CD8-positive, alpha-beta memory T cell (primary cell): ENCODE results near the gene MT1F. TPM values are rescaled to one million over a fixed set of nuclear protein-coding genes. Genes with fewer than 3 reads are reported as not detected.
"Not testable (repeated sequence)": the region's sequence is repeated elsewhere in the genome, so short reads cannot be mapped to it uniquely, and the experiment has no call there.

ENCODE experiments used
- CTCF ChIA-PET: fragments of 350-600 bp; sonication (Branson Sonifier 250); formaldehyde crosslinking; loops from one replicate; lab custom pipeline; 2021; ENCODE audit warnings: antibody characterized with exemption; lab: Charles Lee
- POLR2A ChIA-PET: fragments of 350-600 bp; sonication (Branson Sonifier 250); formaldehyde crosslinking; loops from one replicate; lab custom pipeline; 2021; ENCODE audit warnings: antibody characterized with exemption; lab: Charles Lee
- DNase-seq, 5 donors: peaks; one replicate each; pipeline versions ENCODE4 v3.0.0 to v3.0.0-alpha.2; 2020 to 2022; ENCODE audit warnings: mixed read lengths in 1 of 5
- H3K27ac ChIP-seq: one replicate; pipeline ENCODE4 v1.7.0; 2013; ENCODE audit warnings: low read depth, mild to moderate bottlenecking, low read length, moderate library complexity
- H3K27me3 ChIP-seq: 2 replicates; pipeline ENCODE4 v1.7.0; 2013; ENCODE audit warnings: low read length, mild to moderate bottlenecking; ENCODE audit not compliant: insufficient read depth, poor library complexity, severe bottlenecking
- H3K36me3 ChIP-seq: 2 replicates; pipeline ENCODE4 v1.7.0; 2013; ENCODE audit warnings: mild to moderate bottlenecking, low read length, moderate library complexity; ENCODE audit not compliant: insufficient read depth
- H3K4me1 ChIP-seq: 2 replicates; pipeline ENCODE4 v1.7.0; 2013; ENCODE audit warnings: mild to moderate bottlenecking, low read length, moderate library complexity; ENCODE audit not compliant: insufficient read depth
- H3K4me3 ChIP-seq: 2 replicates; pipeline ENCODE4 v1.7.0; 2013; ENCODE audit warnings: mild to moderate bottlenecking, low read length
- H3K9me3 ChIP-seq: 2 replicates; pipeline ENCODE4 v1.7.0; 2013; ENCODE audit warnings: mild to moderate bottlenecking, low read length
- H3K27ac Mint-ChIP-seq, 8 donors: one replicate each; pipeline ENCODE4 v1.8.0; 2020 to 2021; ENCODE audit warnings: mixed read lengths in 8 of 8, mild to moderate bottlenecking in 6 of 8, inconsistent platforms in 3 of 8, moderate library complexity in 3 of 8
- H3K27me3 Mint-ChIP-seq, 2 donors: one replicate each; pipeline ENCODE4 v1.8.0; 2020 to 2021; ENCODE audit warnings: mixed read lengths in 2 of 2, mild to moderate bottlenecking in 1 of 2, moderate library complexity in 1 of 2
- H3K36me3 Mint-ChIP-seq, 3 donors: one replicate each; pipeline ENCODE4 v1.8.0; 2020 to 2021; ENCODE audit warnings: mixed read lengths in 3 of 3, inconsistent platforms in 1 of 3, mild to moderate bottlenecking in 1 of 3
- H3K4me1 Mint-ChIP-seq, 3 donors: one replicate each; pipeline ENCODE4 v1.8.0; 2020 to 2021; ENCODE audit warnings: mixed read lengths in 3 of 3, inconsistent platforms in 1 of 3, mild to moderate bottlenecking in 1 of 3
- H3K4me3 Mint-ChIP-seq, 7 donors: one replicate each; pipeline ENCODE4 v1.8.0; 2020 to 2021; ENCODE audit warnings: mixed read lengths in 7 of 7, mild to moderate bottlenecking in 6 of 7, moderate library complexity in 4 of 7, inconsistent platforms in 2 of 7
- H3K9me3 Mint-ChIP-seq, 5 donors: one replicate each; pipeline ENCODE4 v1.8.0; 2020 to 2022; ENCODE audit warnings: mixed read lengths in 5 of 5, mild to moderate bottlenecking in 3 of 5, moderate library complexity in 2 of 5, inconsistent platforms in 1 of 5
- polyA plus RNA-seq: library from polyadenylated mRNA; unstranded; fragments of 300-500 nt; fragmentation: Illumina TruSeq; gene quantifications from one replicate; pipeline ENCODE4 v1.2.3, GENCODE V29; 2021
- total RNA-seq, 2 experiments: library from RNA; stranded (reverse); gene quantifications; one replicate each; pipeline ENCODE4 v1.2.3, GENCODE V29; 2021

Gene MT1F
- total and polyA plus RNA-seq, 3 experiments from 2014 or later, result 17.9 to 60.7 (median 18.6) TPM

DNA sequence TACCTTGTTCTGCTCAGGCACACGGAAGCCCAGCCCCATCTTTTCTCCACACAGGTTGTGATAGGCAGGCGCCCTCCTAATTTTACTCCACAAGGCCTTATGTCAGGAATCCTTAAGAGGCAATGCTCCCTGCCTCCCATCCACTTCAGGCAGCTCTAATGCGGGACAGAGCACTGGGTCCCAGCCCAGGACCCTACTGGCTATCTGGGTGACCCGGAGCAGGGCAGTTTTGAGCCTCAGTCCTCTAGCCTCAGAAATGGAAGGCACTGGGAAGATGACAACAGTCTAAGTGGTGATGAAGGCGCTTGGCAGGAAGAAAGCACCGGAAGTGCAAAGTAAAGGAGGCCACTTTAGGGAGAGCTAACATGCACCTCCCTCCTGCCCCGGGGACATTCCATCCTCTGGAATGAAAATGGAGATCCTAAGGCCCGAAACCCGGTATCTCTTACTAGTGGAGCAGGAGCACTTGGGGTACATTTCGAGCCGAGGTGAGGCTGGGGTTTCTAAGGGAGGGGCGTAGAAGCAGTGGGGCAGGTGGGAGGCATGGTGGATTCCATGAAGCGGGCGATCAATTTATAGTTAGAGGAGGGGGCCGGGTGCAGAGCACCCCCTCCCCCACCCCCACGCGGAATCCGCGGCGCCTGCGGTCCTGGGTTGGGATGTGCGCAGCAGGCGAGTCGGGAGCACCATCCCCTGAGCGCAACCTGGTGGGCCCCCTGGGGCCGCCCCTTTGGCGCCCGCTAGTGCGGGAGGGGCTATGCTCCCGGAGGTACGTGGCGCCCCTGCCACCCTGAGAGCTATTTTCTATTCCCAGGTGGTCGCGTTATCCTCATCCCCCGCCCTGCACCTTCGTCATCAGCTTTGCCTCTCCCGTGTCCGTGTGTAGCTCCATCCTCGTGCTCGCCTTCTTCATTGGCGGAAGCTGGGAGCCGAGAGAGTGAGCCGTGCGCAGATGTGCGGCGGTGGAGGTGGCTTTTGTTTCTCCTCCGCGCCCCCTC, 4.9 kb downstream of the MT1F start:
- CTCF ChIA-PET, result interaction anchor here (0.6 to 1.9 kb wide), 7 partner anchors 9 to 289 kb away, joined by 3 to 8 read pairs (median 3); no protein-coding TSS in a partner anchor
- no peaks in the 10 kb centered on the region for H3K36me3 ChIP-seq
- peaks cover 31 to 51% (median 43%) of the 10 kb centered on the region in 3 donors for H3K4me1 Mint-ChIP-seq
- H3K27me3 Mint-ChIP-seq, result peaks cover 8 to 16% of the 10 kb centered on the region in 2 donors
- peak in 3 of 5 donors; percentile 25 to 62 (median 40) for DNase-seq
- H3K4me3 ChIP-seq, result peak overlapping the region; percentile 67
- H3K27me3 ChIP-seq, result peaks cover 5% of the 10 kb centered on the region
- peak overlapping the region; percentile 84 to 94 (median 90) for H3K4me3 Mint-ChIP-seq
- POLR2A ChIA-PET, result interaction anchor here (1.3 to 1.4 kb wide), 2 partner anchors 19 to 20 kb away, joined by 4 read pairs; partner anchors contain the start of gene MT1X
- H3K27ac Mint-ChIP-seq, result peak overlapping the region in 7 of 8 donors; percentile 69 to 95 (median 87)
- peak overlapping the region; percentile 61 for H3K27ac ChIP-seq
- H3K4me1 ChIP-seq, result peaks cover 27% of the 10 kb centered on the region
- peaks cover 0 to 21% (median 3%) of the 10 kb centered on the region in 3 donors for H3K36me3 Mint-ChIP-seq
- H3K9me3 ChIP-seq, result no peaks in the 10 kb centered on the region
- H3K9me3 Mint-ChIP-seq, result no peaks in the 10 kb centered on the region

DNA sequence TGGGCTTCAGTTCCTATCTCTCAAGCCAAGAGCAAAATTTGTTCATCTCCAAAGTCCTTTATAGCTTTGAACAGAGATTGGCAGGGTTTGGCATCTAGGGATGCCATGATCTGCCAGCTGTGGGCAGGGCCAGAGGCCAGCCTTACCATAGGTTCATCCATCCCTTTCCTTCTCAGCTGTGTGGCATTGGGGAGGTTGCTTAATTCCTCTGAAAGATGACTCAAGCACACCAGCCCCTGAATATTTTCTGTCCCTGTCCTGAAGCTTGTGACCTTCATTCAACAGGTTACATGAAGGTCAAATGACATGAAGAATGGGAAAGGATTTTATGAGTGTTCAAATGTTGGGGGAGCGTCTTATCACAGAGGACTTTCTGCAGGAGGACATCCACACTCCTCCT, 6.7 kb downstream of the MT1F start:
- Mint-ChIP-seq H3K36me3 (peaks cover 0 to 16% (median 3%) of the 10 kb centered on the region in 3 donors), H3K4me1 (peaks cover 26 to 50% (median 32%) of the 10 kb centered on the region in 3 donors), H3K27ac (no peak overlapping the region), H3K4me3 (peak overlapping the region in 1 of 7 donors; percentile 15), H3K27me3 (peaks cover 21 to 33% of the 10 kb centered on the region in 2 donors), H3K9me3 (no peaks in the 10 kb centered on the region)
- Histone ChIP-seq H3K4me1 (peaks cover 20% of the 10 kb centered on the region), H3K27ac (no peak overlapping the region), H3K9me3 (no peaks in the 10 kb centered on the region), H3K27me3 (peaks cover 24% of the 10 kb centered on the region), H3K36me3 (no peaks in the 10 kb centered on the region), H3K4me3 (no peak overlapping the region)
- ChIA-PET CTCF (no interaction called here), POLR2A (no interaction called here)
- no peak for DNase-seq

DNA sequence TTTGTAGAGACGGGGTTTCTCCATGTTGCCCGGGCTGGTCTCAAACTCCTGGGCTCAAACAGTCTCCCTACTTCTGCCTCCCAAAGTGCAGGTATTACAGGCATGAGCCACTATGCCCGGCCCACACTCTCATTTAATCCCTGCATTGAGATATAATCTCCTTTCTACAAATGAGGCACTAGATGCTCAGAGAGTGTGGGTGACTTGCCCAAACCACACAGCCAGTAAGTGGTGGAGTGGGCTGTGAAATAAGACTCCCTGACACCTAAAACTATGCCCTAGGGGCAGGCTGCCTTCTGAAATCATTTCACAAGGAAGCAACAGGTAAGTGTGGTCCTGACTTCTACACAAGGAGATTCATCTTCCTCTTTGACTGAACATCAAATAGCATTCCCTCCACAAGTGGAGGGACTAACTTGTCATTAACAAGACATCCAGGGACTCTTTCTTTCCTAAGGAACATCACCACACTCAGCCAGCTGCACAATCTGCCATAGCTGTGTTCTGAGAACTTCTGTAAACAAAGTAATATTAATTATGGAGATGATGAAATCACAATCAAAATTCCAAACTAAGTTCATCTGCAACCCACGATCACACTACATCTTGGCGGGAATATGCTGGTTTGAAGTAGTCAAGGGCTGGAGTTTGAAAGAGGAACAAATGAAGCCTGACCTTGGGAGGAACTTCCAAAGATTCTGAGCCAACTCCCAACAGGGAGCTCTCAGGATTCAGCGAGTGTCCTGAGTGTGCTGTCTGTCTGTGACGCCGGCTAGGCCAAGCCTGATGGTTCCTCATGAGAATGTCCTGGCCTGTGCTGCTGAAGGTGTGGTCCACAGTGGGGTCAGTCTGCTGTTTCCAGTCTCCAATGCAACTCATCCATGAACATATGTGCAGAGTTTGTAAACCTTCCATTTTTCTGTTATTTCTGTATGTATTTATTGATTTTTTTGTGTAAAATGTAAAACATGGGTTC, 7.8 kb downstream of the MT1F start:
- H3K9me3 Mint-ChIP-seq, H3K27ac ChIP-seq, H3K36me3 ChIP-seq, DNase-seq, H3K27ac Mint-ChIP-seq, POLR2A ChIA-PET, H3K9me3 ChIP-seq, H3K4me3 ChIP-seq, CTCF ChIA-PET: not testable (repeated sequence)
- peak overlapping the region in 3 of 7 donors; percentile 15 to 32 (median 15) for H3K4me3 Mint-ChIP-seq
- H3K27me3 Mint-ChIP-seq, result peaks cover 29 to 41% of the 10 kb centered on the region in 2 donors
- H3K36me3 Mint-ChIP-seq, result peaks cover 0 to 15% (median 3%) of the 10 kb centered on the region in 3 donors
- peaks cover 33% of the 10 kb centered on the region for H3K27me3 ChIP-seq
- H3K4me1 Mint-ChIP-seq, result peaks cover 29 to 47% (median 33%) of the 10 kb centered on the region in 3 donors
- peaks cover 20% of the 10 kb centered on the region for H3K4me1 ChIP-seq

DNA sequence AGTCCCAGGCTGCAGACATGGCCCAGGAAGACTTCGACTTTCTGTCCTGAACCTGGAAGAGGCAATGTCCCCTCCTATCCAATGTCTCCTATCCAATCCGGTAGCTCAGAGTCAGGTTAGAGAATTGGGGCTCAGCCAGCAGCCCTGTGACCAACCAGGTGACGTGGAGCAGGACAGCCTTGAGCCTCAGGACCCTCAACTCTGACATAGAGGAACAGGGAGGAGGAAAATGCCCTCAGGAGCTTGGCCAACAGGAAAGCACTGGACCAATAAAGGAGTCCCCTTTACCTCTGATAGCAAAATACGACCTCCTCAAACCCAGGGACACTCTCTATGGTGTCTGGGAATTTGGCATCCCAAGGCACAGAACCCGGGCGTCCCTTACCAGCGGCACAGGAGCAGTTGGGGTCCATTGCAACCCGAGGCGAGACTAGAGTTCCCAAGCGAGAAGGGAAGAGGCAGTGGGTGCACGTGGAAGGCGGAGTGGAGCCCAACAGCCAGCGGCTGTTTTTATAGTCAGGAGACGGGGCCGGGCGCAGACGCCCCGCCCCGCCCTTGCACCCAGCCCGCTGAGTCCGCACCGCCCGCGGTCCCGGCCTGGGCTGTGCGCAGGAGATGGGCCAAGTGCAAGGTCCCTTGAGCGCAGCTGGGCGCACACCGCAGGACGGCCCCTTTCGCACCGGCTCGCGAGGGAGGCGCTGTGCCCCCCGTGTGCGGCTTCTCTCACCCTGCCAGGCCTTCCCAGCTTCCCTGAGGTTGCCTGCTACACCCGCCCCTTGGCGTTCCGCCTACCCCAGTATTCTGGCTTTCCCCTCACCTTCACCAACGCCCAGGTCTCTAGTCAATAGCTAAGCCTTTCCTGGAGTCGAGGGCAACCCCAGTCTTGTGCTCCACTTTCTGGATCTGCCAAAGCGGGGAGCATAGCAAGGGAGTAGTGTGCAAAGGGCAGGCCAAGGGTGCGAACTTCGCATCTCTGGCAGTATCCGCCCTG, 10.1 kb downstream of the MT1F start, which contains the start of gene MT1G:
TSS of gene MT1G (minus strand) at position 485 of the 991 bp plus-strand sequence. CDS start at position 413, 72 bp downstream.
- peaks cover 40% of the 10 kb centered on the region for H3K27me3 ChIP-seq
- Mint-ChIP-seq H3K27ac (peak within 1 kb of the TSS in 1 of 8 donors; percentile 43), H3K9me3 (no peaks in the 10 kb centered on the region), H3K4me3 (peak within 1 kb of the TSS in 4 of 7 donors; percentile 5 to 40 (median 38)), H3K27me3 (peaks cover 39 to 62% of the 10 kb centered on the region in 2 donors), H3K36me3 (peaks cover 0 to 13% (median 4%) of the 10 kb centered on the region in 3 donors), H3K4me1 (peaks cover 16 to 32% (median 18%) of the 10 kb centered on the region in 3 donors)
- CTCF ChIA-PET, result no interaction called here
- DNase-seq, result no peak
- H3K9me3 ChIP-seq, result no peaks in the 10 kb centered on the region
- no peak within 1 kb of the TSS for H3K4me3 ChIP-seq
- POLR2A ChIA-PET, result no interaction called here
- H3K27ac ChIP-seq, result no peak within 1 kb of the TSS
- peaks cover 13% of the 10 kb centered on the region for H3K4me1 ChIP-seq
- no peaks in the 10 kb centered on the region for H3K36me3 ChIP-seq

DNA sequence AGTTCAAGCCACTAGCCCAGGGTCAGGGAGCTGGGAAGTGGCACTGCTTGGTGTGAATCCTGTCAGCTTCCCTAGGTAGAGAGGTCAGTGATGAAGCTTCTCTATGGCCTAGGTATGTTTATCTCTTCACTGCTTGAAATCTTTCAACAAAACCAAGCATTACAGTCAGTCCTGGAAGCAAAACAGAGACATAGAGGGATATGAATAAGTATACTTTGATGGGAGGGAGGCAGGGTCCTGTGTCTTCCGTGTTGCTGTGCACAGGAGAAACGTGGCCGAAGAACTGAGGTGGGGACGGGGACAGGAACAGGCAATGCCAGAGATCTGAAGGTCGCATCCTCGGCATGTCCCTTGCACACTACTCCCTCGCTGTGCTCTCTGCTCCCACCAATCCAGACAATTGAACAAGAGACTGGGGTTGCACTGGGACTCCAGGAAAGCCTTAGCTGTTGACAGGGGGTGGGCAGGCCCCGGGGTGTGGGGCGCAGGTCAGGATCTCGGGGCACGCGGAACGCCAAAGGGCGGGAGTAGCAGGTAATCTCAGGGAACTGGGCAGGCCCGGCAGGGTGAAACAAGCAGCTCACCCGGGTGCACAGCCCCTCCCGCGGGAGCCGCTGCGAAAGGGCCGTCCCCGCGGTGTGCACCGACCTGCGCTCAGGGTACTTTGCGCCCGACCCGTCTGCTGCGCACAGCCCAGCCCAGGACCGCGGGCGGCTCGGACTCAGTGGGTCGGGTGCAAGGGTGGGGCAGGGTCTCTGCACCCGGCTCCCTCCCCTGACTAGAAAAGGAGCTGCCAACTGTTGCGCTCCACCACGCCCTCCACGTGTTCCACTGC, 11.5 kb downstream of the MT1F start, which contains the start of gene MT1H:
TSS of gene MT1H (plus strand) at position 810 of the 835 bp plus-strand sequence. CDS start 71 bp downstream, outside the sequence.
- H3K27ac ChIP-seq, result no peak within 1 kb of the TSS
- Mint-ChIP-seq H3K4me3 (peak within 1 kb of the TSS in 2 of 7 donors; percentile 13 to 50), H3K36me3 (peaks cover 0 to 11% (median 4%) of the 10 kb centered on the region in 3 donors), H3K4me1 (peaks cover 9 to 22% (median 10%) of the 10 kb centered on the region in 3 donors), H3K27ac (peak within 1 kb of the TSS in 2 of 8 donors; percentile 27 to 34), H3K27me3 (peaks cover 42 to 65% of the 10 kb centered on the region in 2 donors), H3K9me3 (no peaks in the 10 kb centered on the region)
- H3K9me3 ChIP-seq, result no peaks in the 10 kb centered on the region
- no peaks in the 10 kb centered on the region for H3K36me3 ChIP-seq
- POLR2A ChIA-PET, result no interaction called here
- no peak for DNase-seq
- no peak within 1 kb of the TSS for H3K4me3 ChIP-seq
- CTCF ChIA-PET, result interaction anchor here (1.6 to 1.8 kb wide), 2 partner anchors 26 to 33 kb away, joined by 4 to 5 read pairs; no protein-coding TSS in a partner anchor
- H3K27me3 ChIP-seq, result peaks cover 40% of the 10 kb centered on the region
- peaks cover 9% of the 10 kb centered on the region for H3K4me1 ChIP-seq
